Kidney (tissue), 14 donors: ENCODE measurements around the gene OGFR. TPM values are rescaled to one million over a fixed set of nuclear protein-coding genes. Genes with fewer than 3 reads are reported as not detected.

ENCODE experiments used
- DNase-seq, 5 donors: peaks; one replicate each; pipeline ENCODE4 v3.0.0-alpha.2; 2013 to 2020
- FAIRE-seq: peaks from 2 replicates; lab custom pipeline; 2012; peaks lifted over from hg19 to GRCh38; lab: Jason Lieb, UNC
- H3K27ac ChIP-seq, 2 donors: one replicate each; pipeline ENCODE4 v1.7.0; 2013; ENCODE audit warnings: low read depth in 2 of 2, low read length in 2 of 2, inconsistent platforms in 1 of 2
- H3K27me3 ChIP-seq: one replicate; pipeline ENCODE4 v1.7.1; 2013; ENCODE audit warnings: low read length, inconsistent platforms; ENCODE audit not compliant: control insufficient read depth, insufficient read depth
- H3K36me3 ChIP-seq, 3 donors: one replicate each; pipeline versions ENCODE4 v1.7.0 to v1.7.1; 2013; ENCODE audit warnings: low read length in 3 of 3, control low read depth in 1 of 3, inconsistent platforms in 1 of 3; ENCODE audit not compliant: insufficient read depth in 3 of 3, control insufficient read depth in 2 of 3
- H3K4me1 ChIP-seq, 3 donors: one replicate each; pipeline versions ENCODE4 v1.7.0 to v1.7.1; 2013; ENCODE audit warnings: low read length in 3 of 3, inconsistent platforms in 1 of 3, low read depth in 1 of 3; ENCODE audit not compliant: control insufficient read depth in 2 of 3, insufficient read depth in 2 of 3
- H3K4me3 ChIP-seq, 3 donors: one replicate each; pipeline versions ENCODE4 v1.7.0 to v1.8.1; 2013; ENCODE audit warnings: low read length in 3 of 3, control low read depth in 1 of 3, inconsistent platforms in 1 of 3
- H3K9ac ChIP-seq, 3 donors: one replicate each; pipeline versions ENCODE4 v1.7.0 to v1.7.1; 2013; ENCODE audit warnings: low read length in 3 of 3, control low read depth in 1 of 3, inconsistent platforms in 1 of 3
- H3K9me3 ChIP-seq, 3 donors: one replicate each; pipeline versions ENCODE4 v1.7.0 to v1.7.1; 2013; ENCODE audit warnings: low read length in 3 of 3, control low read depth in 1 of 3, inconsistent platforms in 1 of 3; ENCODE audit not compliant: control insufficient read depth in 2 of 3, insufficient read depth in 1 of 3
- CTCF ChIP-seq: IDR thresholded peaks from 3 replicates; pipeline ENCODE4 v1.5.1; 2012; ENCODE audit warnings: mild to moderate bottlenecking, moderate library complexity, borderline replicate concordance; ENCODE audit not compliant: insufficient read depth; ENCODE audit errors: extremely low read depth
- intact Hi-C: fragments of 100-400 bp; cut with DNase I; formaldehyde crosslinking; loops from one replicate; pipeline ENCODE4 v1.11.1; 2022
- polyA plus RNA-seq: library from polyadenylated mRNA; stranded (reverse); fragments of 350-450 nt; fragmentation: Illumina TruSeq; extraction: RNeasy Lipid Tissue Mini Kit (QIAGEN cat#74804); gene quantifications from one replicate; pipeline ENCODE4 v1.2.3, GENCODE V29; 2014; ENCODE audit warnings: low read depth, low replicate concordance; ENCODE audit not compliant: insufficient read depth
- total RNA-seq: library from RNA; stranded (reverse); fragmentation: NEBNext Ultra II Directional; extraction: Animal tissue kit (Norgen Biotek cat#: 25700); gene quantifications from one replicate; pipeline ENCODE4 v1.2.1, GENCODE V29; 2021
- donor health status: control.
- donor health status: control.
- donor health status: control.
- donor health status: control.
- donor health status: control.
- donor health status: DM: yes; HTN: yes; CAD: no.
- donor health status: Normal renal cell carcinoma (clear cell type).

Gene OGFR
- total and polyA plus RNA-seq, 2 donors from 2014 or later: 33.7 to 46.8 TPM

GRCh38 chr20:62826646-62827310 lies 22.1 kb downstream of the OGFR start:
- TF ChIP-seq CTCF: no peak
- Histone ChIP-seq H3K4me1 (peaks cover 0 to 5% (median 0%) of the 10 kb centered on the region in 3 donors), H3K4me3 (no peak overlapping the region), H3K9me3 (no peaks in the 10 kb centered on the region), H3K36me3 (no peaks in the 10 kb centered on the region), H3K9ac (no peak overlapping the region), H3K27ac (no peak overlapping the region), H3K27me3 (no peaks in the 10 kb centered on the region)
- DNase-seq (peak in 2 of 5 donors; percentile 52 to 74), FAIRE-seq (no peak)
- intact Hi-C loops: no loop called here

DNA sequence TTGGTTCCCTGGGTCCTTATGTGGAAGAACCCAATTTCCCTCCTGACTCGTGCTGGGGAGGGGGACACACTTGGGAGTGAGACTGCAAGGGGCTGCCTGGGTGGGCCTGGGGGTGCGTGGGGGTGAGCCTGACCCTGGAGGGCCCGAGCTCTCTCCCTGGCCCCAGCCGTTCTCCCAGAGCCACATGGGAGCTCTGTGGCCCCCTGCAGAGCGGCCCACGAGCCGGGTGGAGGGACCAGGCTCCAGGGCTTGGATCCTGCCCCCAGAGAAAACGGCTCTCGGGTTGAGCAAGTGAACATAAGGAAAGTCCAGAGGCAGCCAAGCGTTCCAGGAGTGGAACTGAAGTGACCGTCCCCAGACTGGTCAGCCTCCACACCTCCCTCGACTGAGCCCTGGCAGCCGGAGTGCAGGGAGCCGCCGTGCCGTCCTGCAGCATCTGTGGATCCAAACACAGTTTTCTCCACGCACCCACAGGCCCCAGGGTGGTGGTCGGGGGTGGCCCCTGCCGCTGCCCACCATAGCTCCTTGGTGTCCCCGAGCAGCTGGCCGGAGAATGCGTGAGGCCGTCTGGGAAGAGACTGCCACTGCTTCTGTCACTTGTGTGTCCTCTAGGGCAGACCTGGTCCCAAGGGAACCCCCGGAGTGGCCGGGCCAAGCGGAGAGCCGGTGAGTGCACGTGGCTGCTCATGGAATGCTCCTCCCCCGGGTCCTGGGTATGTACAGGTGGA lies 22.8 kb downstream of the OGFR start:
- Histone ChIP-seq H3K9me3 (no peaks in the 10 kb centered on the region), H3K27me3 (no peaks in the 10 kb centered on the region), H3K4me1 (peaks cover 0 to 7% (median 5%) of the 10 kb centered on the region in 3 donors), H3K4me3 (no peak overlapping the region), H3K36me3 (no peaks in the 10 kb centered on the region), H3K27ac (no peak overlapping the region), H3K9ac (no peak overlapping the region)
- intact Hi-C loops: no loop called here
- DNase-seq: peak in 4 of 5 donors; percentile 45 to 78 (median 69)
- FAIRE-seq: no peak
- TF ChIP-seq CTCF: no peak

DNA sequence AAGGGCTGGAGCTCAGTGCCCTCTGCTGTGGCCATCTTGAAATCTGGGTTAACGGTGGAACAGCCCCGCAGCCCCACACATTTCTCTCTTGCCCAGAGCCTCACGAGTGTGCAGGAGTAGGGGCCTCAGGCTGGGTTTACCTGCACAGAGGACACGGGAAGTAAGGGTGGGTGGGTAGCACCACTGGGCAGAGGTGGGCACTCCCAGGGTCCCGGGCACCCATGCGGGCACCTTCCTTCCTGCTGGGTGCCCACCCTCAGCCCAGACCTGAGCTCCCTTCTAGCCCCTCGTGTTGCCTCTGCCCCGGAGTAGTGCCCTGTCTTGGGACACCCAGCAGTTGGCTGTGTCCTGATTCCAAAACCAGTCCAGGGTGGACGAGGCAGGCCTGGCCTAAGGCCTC lies 23.4 kb downstream of the OGFR start:
- Histone ChIP-seq H3K27ac (no peak overlapping the region), H3K4me1 (peaks cover 0 to 10% (median 5%) of the 10 kb centered on the region in 3 donors), H3K9me3 (no peaks in the 10 kb centered on the region), H3K27me3 (no peaks in the 10 kb centered on the region), H3K4me3 (no peak overlapping the region), H3K9ac (no peak overlapping the region), H3K36me3 (no peaks in the 10 kb centered on the region)
- DNase-seq (peak in 1 of 5 donors; percentile 69), FAIRE-seq (no peak)
- no peak for TF ChIP-seq CTCF
- intact Hi-C loops: no loop called here
